Measurements from ENCODE around the gene GRM8.

- TF ChIP-seq ZBTB7A (IDR thresholded peaks at IDR 0.05; ENCODE audit: low read depth): no peak
- no peak for TF ChIP-seq REST (IDR thresholded peaks at IDR 0.05; ENCODE audit: low read depth)
- no peak for TF ChIP-seq CREB1 (IDR thresholded peaks at IDR 0.05; ENCODE audit: low read depth)
- no peak for TF ChIP-seq TCF12 (IDR thresholded peaks at IDR 0.05; ENCODE audit: low read depth)
- TF ChIP-seq RAD21 (IDR thresholded peaks at IDR 0.05; ENCODE audit: low read depth): no peak
- no peak for TF ChIP-seq EP300 (IDR thresholded peaks at IDR 0.05; ENCODE audit: borderline replicate concordance)
- TF ChIP-seq MAX (IDR thresholded peaks at IDR 0.05): no peak
- no peak for TF ChIP-seq TAF1 (IDR thresholded peaks at IDR 0.05; ENCODE audit: low read depth)
- TF ChIP-seq YY1 (IDR thresholded peaks at IDR 0.05; ENCODE audit: low read depth): no peak
- no peak for TF ChIP-seq CEBPB (IDR thresholded peaks at IDR 0.05)
- TF ChIP-seq EGR1 (IDR thresholded peaks at IDR 0.05): no peak
Measured at GRCh38 chr7:127137146-127137545, 115.6 kb downstream of the GRM8 start.

Data from Ishikawa (cell line).